Measurements from ENCODE around the gene RBBP4.

RBBP4 gene

DNA sequence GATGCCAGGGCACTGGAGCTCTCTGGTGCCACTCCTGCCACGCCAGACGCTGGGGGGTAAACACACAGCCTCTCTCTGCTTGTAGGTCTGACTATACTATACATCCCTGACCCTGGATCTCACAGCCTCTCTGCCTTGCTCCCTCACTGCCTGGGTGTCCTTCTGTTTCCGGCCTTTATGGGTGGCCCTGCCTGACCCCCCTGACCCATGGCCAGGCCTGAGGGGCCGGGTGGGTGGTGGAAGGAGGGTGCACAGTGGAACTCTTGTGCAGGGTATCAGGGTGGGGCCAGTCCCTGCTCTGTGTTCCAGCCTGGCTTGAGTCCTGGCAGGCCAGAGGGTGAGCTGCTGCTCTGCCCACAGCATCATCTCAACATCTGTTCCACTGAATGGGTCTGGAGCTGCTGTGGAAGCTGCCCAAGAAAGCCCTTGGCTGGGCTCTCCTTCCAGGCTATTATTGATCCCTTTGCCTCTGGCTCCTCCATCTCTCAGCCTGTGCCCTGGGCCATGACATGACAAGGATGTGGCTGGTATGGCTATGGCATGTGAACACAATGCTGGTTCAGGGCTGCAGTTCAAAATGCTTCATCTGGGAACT, 68.8 kb downstream of the RBBP4 start:
- DNase-seq (ENCODE audit: low read depth), result no peak

DNA sequence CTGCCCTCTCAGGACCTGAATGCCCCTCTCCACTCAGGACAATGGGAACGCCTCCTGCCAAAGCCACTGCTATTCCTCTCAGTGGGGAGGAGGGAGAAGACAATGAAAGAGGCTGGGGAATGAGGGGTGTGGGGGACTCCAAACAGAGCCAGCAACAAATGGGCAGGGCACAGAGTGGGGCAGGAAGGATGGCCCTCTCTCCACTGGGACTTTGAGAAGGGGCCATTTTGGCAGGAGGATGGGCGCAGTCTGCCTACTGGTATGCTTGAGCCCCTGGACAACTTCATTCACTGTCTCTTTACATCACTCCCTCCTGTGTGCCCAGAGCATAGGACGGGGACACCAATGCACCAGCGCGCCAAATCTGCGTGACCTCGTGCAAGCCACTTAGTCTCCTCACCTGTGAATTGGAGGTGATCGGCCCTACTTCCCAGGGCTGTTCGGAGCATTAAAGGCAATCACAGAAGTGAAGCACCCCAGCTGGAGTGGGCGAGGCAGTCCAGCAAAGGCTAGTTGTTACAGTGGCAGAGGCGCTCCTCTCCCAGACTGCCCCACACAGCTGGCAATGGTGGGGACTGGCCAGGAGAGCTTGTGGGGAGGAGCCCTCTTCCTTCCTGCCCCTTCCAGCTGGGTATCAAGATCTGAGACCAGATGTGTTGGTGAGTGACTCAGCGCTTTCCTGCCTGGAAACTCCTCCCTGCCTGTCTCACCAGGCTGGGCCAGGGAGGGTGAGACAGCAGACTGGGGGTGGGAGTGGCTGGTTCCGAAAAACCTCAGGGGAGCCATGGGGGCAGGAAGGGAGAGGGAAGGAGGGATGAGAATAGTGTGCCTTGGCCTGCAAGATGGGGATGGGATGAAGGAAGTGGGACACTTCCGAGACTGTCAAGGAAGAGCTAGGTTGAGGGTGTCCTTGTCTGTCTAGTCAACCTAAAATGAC, 73.9 kb downstream of the RBBP4 start:
- DNase-seq (ENCODE audit: low read depth), result no peak

GRCh38 chr1:32725615-32725982, 74.6 kb downstream of the RBBP4 start:
- no peak for DNase-seq (ENCODE audit: low read depth)

- DNase-seq (ENCODE audit: low read depth), result no peak
These were observed 76.9 kb downstream of the RBBP4 start for GRCh38 chr1:32727876-32728275.

DNA sequence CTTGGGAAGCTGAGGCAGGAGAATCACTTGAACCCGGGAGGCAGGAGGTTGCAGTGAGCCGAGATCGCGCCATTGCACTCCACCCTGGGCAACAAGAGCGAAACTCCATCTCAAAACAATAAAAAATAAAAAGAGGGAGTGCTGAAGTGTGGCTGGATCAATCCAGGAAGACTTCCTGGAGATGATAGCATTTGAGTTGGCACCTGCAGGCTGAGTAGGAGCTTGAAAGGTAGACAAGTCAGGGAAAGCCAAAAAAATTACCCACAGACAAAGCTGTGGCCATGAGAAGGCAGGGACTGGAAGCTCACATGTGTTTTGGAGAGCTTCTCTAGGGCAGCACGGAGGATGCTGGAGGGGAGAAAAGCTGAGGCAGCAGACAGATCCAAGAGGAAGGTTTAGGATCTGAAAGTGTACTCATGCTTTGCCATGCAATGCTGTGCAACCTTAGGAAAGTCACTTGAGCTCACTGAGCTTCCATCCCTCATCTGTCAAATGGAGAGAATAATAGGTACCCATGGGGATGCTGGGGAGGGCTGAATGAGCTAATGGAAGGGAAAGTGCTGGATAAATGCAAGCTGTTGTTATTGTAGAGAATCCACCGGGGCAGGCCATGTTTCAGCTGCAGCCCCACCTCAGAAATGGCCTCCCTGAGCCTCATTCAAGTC, 77.5 kb downstream of the RBBP4 start:
- no peak for DNase-seq (ENCODE audit: low read depth)

- no peak for DNase-seq (ENCODE audit: low read depth)
These were observed 78.4 kb downstream of the RBBP4 start for GRCh38 chr1:32729254-32730046.

DNA sequence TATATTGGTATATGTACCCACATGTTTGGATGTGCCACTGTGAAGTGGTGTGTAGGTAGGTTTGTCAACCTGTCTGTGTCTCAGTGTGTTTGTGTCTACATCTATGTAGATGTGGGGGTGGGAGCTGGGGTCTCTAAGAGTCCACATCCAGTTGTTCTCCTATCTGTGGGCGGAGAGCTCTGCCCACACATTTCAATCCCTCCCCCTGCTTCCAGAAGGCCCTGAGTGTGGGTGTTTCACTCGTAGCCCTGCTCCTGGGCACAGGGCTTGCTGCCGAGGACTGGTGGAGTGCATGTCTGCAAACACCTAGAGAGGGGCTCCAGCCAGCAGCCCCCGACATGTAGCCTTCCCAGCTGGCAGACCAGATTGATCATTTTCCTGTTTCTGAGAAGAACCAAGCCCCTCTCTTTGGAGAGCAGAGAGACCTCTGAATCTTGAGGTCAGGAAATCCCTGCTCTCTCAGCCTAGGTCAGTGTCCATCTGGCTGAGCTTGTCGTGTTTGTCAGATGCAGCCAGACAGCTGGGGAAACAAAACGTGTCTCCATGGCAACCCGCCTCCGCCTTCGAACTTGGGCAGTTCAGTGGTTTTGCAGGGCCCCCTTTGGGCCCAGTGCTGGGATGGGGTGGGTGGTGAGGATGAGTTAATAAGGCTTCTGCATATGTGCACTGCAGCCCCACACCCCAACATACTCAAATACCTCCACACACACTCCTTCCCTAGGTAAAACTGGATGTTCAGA, 82.7 kb downstream of the RBBP4 start:
- no peak for DNase-seq (ENCODE audit: low read depth)

Measured in activated T-cell treated with anti-CD3 and anti-CD28 coated beads for 1 hour (primary cell).